Right hindlimb (tissue), 1 donor: ENCODE measurements around the gene RBMXL3.
"Not testable (repeated sequence)": the region's sequence is repeated elsewhere in the genome, so short reads cannot be mapped to it uniquely, and the experiment has no call there.

Experiments used
- DNase-seq: peaks from one replicate; pipeline ENCODE4 v3.0.0-alpha.2; 2018

RBMXL3 gene

GRCh38 chrX:115189110-115189509, at the start of gene RBMXL3:
RBMXL3 (plus strand) TSS chrX:115189410; CDS start chrX:115189442, 32 bp downstream.
- DNase-seq, result no peak

DNA sequence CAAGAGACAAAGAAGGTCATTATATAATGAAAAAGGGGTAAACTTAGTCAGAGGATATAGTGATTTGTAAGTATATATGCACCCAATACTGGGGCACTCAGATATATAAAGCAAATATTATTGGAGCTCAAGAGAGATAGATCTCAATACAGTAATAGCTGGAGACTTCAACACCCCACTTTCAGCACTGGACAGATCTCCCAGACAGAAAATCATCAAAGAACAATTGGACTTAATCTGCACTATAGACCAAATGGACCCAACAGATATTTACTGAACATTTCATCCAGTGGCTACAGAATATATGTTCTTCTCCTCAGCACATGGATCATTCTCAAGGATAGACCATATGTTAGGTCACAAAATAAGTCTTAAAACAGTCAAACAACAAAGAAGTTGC, 47.2 kb upstream of the RBMXL3 start:
- DNase-seq, result no peak

- no peak for DNase-seq
Measured at GRCh38 chrX:115147220-115147619, 42.0 kb upstream of the RBMXL3 start.

GRCh38 chrX:115173181-115173580, 16.0 kb upstream of the RBMXL3 start:
- no peak for DNase-seq

- DNase-seq, result no peak
Measured at GRCh38 chrX:115174548-115174947, 14.7 kb upstream of the RBMXL3 start.

GRCh38 chrX:115177932-115178331, 11.3 kb upstream of the RBMXL3 start:
- DNase-seq, result no peak

DNA sequence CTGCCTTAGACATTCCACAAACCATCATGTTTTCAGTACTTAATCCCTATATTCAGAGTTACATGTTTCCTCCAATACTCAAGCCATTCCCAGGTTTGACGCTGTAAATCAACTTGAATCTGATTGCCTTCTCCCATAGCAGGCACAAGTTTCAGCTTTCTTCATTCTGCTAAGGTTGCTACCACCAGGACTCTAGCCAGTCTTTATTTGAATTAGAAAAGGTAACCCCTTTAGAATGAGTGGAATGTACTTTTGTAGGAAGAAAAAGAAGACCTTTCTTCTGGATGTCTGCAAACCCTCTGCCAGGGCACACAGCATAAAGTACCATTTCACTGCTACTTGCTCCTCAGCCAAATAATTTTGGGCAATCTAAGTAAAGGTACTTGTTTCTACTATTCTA, 10.7 kb upstream of the RBMXL3 start:
- DNase-seq, result no peak

- DNase-seq, result no peak
Measured at GRCh38 chrX:115183980-115184379, 5.2 kb upstream of the RBMXL3 start.

- no peak for DNase-seq
Measured at GRCh38 chrX:115189646-115190635, 731 bp downstream of the RBMXL3 start.

DNA sequence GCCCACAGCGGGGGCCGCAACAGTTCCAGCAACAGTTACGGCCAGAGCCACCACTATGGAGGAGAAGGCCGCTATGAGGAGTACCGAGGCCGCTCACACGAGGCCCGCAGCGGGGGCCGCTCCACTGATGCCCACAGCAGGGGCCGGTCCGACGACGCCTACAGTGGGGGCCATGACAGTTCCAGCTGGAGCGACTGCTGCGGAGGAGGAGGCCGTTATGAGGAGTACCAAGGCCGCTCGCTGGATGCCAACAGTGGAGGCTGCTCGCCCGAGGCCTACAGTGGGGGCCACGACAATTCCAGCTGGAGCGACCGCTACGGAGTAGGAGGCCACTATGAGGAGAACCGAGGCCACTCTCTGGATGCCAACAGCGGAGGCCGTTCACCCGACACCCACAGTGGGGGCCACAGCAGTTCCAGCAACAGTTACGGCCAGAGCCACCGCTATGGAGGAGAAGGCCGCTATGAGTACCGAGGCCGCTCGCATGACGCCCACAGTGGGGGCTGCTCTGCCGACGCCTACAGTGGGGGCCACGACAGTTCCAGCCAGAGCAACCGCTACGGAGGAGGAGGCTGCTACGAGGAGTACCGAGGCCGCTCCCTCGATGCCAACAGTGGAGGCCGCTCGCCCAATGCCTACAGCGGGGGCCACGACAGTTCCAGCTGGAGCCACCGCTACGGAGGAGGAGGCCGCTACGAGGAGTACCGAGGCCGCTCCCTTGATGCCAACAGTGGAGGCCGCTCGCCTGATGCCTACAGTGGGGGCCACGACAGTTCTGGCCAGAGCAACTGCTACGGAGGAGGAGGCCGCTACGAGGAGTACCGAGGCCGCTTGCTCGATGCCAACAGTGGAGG, 1.7 kb downstream of the RBMXL3 start:
- no peak for DNase-seq

DNA sequence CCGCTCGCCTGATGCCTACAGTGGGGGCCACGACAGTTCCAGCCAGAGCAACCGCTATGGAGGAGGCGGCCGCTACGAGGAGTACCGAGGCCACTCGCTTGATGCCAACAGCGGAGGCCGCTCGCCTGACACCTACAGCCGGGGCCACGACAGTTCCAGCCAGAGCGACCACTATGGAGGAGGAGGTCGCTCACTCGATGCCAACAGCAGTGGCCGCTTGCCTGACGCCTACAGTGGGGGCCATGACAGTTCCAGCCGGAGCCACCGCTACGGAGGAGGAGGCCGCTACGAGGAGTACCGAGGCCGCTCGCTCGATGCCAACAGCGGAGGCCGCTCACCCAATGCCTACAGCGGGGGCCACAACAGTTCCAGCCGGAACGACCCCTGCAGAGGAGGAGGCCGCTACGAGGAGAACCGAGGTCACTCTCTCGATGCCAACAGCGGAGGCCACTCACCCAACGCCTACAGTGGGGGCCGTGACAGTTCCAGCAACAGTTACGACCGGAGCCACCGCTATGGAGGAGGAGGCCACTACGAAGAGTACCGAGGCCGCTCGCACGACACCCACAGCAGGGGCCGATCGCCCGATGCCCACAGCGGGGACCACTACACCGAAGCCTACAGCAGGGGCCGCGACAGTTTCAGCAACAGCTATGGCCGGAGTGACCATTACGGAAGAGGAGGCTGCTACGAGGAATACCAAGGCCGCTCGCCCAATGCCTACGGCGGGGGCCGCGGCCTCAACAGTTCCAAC, 2.5 kb downstream of the RBMXL3 start:
- no peak for DNase-seq

GRCh38 chrX:115192244-115192700, 3.1 kb downstream of the RBMXL3 start:
- DNase-seq, result no peak

DNA sequence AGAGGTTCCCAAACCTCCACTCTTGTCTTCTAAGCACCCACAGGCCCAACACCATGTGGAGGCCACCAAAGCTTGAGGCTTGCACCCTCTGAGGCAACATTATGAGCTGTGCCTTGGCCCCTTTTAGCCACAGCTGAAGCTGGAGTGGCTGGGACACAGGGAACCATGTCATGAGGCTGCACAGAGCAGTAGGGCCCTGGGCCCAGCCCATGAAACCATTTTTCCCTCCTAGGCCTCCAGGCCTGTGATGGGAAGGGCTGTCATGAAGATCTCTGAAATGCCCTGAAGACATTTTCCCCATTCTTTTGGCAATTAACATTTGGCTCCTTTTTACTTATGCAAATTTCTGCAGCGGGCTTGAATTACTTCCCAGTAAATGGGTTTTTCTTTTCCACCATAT, 14.8 kb downstream of the RBMXL3 start:
- DNase-seq, result no peak

DNA sequence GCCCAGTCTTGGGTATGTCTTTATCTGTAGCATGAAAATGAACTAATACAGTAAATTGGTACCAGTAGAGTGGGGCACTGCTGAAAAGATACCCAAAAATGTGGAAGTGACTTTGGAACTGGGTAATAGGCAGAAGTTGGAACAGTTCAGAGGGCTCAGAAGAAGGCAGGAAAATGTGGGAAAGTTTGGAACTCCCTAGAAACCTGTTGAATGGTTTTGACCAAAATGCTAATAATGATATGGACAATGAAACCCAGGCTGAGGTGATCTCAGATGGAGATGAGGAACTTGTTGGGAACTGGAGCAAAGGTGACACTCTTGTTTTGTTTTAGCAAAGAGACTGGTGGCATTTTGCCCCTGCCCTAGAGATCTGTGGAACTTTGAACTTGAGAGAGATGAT, 20.3 kb downstream of the RBMXL3 start:
- not testable (repeated sequence) for DNase-seq

DNA sequence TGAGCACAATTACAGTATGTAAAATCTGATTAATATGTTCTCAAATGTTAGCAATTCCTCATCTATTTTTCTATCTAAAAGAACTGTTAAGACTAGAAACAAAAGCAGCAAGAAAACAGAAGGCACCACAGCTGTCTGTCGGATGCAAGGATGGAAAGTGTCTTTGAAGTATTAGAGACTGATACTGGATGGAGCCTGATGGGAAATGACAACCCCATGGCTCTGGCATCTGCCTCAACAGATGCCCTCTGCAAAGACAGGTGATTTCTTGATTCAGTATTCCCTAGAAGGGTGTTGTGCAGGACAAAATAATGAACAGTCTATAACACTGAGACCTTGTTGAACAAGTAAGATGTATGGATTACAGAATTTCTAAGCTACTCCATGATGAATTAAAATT, 24.9 kb downstream of the RBMXL3 start:
- no peak for DNase-seq

- no peak for DNase-seq
Measured at GRCh38 chrX:115214605-115215004, 25.4 kb downstream of the RBMXL3 start.

DNA sequence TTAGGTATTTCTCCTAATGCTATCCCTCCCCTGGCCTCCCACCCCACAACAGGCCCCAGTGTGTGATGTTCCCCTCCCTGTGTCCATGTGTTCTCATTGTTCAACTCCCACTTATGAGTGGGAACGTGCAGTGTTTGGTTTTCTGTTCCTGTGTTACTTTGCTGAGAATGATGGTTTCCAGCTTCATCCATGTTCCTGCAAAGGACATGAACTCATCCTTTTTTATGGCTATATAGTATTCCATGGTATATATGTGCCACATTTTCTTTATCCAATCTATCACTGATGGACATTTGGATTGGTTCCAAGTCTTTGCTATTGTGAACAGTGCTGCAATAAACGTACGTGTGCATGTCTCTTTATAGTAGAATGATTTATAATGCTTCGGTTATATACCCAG, 28.1 kb downstream of the RBMXL3 start:
- DNase-seq, result not testable (repeated sequence)

DNA sequence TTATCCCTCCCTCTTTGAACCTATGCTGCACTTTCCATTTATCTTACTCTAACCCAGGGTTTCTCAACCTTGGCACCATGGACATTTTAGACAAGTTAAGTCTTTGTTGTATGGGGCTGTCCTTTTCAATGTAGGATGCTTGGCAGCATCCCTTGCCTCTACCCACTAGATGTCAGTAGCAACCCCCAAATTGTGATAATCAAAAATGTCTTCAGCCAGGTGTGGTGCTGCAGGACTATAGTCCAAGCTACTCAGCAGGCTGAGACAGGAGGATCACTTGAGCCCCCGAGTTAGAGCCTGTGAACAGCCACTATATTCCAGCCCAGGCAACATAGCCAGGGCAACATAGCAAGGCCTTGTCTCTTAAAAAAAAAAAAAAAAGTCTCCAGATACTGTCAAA, 37.7 kb downstream of the RBMXL3 start:
- DNase-seq, result peak; percentile 14

DNA sequence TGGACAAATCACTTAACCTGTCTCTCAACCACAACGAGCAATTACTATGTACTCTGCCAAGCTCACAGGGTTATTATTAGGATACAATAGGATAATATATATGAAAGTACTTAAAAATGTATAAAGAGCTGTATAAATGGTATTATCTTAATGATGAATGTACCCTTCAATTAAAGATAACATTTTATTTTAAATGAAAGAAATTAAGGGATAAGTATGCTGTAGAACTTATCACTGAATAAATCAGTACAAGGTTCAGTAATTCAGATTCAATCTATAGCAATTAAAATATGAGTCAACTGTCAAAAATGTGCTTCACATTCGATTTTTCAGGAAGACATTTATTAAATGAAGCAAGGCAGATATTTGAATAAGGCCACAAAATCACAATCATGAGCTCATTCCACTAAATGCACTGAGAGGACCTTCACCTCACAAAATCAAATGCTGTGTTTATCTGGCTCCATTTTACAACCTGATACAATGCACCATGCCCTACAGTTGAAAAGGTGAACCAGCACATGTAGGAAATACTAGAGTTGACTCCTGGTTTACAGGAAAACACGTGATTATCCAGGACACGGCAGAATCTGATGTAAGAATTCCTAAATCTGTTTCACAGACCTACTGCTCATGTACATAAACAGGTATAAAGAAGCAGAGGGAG, 40.3 kb downstream of the RBMXL3 start:
- DNase-seq, result no peak

- no peak for DNase-seq
Measured at GRCh38 chrX:115232933-115233496, 43.8 kb downstream of the RBMXL3 start.

- DNase-seq, result peak; percentile 72
Measured at GRCh38 chrX:115233497-115234455, 44.6 kb downstream of the RBMXL3 start, which contains the start of gene LRCH2. LRCH2 (minus strand) TSS chrX:115234096; CDS start chrX:115234041, 55 bp downstream.
